CD4-positive, alpha-beta T cell treated with Interleukin-1 beta for 1 hour (primary cell): ENCODE results near the gene CACNB3.

Experiments
- DNase-seq, 2 donors: peaks; one replicate each; pipeline ENCODE4 v3.0.0-alpha.2; 2020 to 2022

Gene CACNB3

GRCh38 chr12:48817873-48818830, at the start of gene CACNB3:
Gene CACNB3 (plus strand): TSS chr12:48818496. CDS start chr12:48818930, 434 bp downstream.
- peak; percentile 72 to 82 for DNase-seq

DNA sequence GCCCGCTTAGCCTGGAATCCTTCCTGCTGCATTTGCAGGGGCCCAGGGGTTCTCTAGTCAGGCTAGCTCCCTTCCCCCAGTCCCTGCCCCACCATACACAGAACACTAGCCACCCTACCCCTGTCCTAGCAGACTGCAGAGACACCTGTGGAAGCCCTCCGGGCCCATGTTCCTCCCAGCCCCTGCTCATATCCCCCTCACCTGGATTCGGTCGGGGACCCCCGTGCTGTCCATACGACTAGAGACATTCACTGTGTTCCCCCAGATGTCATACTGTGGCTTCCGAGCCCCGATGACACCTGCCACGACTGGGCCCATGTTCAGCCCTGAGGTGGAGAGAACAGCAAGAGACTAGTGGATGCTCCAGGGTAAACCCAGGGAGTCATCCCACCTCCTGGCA, 49.6 kb upstream of the CACNB3 start:
- DNase-seq = no peak

GRCh38 chr12:48770756-48771155, 47.5 kb upstream of the CACNB3 start:
- no peak for DNase-seq

GRCh38 chr12:48771588-48772112, 46.6 kb upstream of the CACNB3 start:
- no peak for DNase-seq

DNA sequence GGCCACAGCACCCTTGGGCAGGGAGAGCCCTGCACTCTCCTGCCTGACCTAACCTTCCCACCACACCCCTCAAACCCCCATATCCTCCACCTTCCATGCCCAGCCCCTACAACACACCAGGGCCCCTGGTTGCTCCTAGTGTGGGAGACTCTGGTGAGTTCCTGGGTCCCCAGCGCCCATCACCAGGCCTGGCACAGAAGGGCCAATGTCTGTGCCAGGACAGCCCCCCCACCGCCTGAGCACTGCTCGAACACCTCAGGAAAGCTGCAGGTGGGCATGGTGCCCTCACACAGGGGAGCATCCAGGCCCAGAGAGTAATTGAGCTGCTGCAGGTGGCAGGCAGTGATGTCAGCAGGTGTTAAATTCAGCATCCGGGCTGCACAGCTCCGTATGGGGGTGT, 44.6 kb upstream of the CACNB3 start:
- DNase-seq = no peak

DNA sequence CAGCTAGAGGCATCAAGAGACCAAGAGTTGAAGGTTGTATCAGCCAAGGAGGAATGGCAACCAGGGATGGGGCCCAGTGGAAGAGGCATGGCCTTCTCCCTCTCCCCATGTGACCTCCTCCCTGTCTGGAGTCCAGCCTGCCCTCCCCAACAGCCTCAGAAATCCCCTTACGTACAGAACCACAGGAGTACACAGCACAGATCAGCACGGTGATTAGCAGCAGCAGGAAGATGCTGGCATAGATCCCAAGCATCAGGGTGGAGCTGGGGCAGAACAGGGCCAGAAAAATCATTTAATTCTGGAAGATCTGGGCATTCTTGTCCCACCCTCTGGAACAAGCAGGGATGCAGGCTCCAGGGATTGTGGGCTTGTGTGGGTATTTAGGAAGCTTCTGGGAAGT, 43.8 kb upstream of the CACNB3 start:
- DNase-seq = no peak

- DNase-seq = no peak
These were observed 43.0 kb upstream of the CACNB3 start for GRCh38 chr12:48775299-48775698.

GRCh38 chr12:48775991-48776649, 42.2 kb upstream of the CACNB3 start:
- no peak for DNase-seq

DNA sequence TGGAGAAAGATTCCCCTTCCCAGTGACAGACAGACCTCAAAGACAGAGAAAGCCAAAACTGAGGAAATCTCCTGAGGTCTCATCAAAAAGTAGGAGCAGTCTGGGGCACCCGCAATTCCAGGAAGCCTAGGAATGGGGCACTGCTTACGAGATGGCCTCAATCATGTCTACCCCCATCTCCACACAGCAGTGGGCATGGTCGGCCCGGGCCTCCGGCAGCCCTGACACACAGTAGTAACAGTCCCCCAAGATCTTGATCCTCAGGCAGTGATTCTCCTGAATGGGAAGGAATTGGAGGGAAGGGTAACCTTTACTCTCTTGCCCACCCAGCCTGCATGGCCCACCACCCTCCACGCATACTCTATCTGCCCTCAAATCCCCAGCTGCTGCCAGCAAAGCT, 41.3 kb upstream of the CACNB3 start:
- no peak for DNase-seq

GRCh38 chr12:48777501-48778400, 40.5 kb upstream of the CACNB3 start:
- no peak for DNase-seq

DNA sequence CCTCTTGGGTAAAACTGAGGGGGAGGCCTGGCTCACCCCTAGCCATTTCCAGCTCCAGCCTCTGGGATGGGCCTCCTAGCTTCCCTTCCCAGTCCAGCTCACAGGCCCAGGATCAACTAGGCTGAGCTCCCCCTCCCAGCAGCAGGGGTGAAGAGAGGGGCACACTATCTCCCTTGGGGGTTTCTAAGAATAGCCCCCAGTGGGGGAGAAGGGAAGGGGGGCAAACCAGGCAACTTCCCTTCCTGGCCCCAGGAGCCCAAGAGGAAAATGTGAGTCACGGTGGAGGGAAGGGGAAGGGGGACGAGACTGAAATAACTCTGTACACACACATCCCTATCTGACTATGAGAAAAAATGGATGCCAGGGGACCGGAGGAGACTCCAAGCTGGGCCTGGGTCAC, 38.4 kb upstream of the CACNB3 start:
- no peak for DNase-seq

GRCh38 chr12:48780381-48781025, 37.8 kb upstream of the CACNB3 start:
- DNase-seq = no peak

DNA sequence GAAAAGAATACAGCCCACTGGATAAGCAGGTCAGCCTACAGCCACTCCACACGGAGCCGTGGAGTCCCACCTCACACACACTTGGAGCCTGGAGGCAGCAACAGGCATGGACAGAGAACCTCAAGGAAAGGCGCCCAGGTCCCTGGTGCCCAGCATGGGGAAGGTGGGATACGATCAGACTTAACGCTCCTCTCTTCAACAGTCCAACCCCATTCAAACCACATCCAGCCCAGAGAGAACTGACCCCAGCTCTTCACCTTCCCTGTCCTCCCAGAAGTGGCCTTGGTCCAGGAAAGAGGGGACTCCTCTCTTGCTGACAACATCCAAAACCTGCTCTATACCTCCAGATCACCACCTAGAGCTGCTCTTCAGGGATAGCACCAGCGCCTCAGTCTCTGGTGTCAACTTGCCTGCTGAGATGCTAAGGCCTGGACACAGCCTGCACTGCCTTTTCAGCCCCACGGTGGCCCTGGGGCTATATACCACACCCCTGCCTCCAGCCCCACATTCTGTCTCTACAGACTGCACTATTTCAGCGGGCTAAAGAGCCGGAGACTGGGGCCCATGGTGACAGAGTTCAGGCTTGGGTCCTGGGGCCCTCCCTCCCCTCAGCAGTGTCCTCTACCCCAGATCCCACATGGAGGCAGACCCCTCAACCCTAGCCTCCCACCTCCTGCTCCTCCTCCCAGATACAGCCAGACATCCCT, 36.4 kb upstream of the CACNB3 start:
- DNase-seq = no peak

DNA sequence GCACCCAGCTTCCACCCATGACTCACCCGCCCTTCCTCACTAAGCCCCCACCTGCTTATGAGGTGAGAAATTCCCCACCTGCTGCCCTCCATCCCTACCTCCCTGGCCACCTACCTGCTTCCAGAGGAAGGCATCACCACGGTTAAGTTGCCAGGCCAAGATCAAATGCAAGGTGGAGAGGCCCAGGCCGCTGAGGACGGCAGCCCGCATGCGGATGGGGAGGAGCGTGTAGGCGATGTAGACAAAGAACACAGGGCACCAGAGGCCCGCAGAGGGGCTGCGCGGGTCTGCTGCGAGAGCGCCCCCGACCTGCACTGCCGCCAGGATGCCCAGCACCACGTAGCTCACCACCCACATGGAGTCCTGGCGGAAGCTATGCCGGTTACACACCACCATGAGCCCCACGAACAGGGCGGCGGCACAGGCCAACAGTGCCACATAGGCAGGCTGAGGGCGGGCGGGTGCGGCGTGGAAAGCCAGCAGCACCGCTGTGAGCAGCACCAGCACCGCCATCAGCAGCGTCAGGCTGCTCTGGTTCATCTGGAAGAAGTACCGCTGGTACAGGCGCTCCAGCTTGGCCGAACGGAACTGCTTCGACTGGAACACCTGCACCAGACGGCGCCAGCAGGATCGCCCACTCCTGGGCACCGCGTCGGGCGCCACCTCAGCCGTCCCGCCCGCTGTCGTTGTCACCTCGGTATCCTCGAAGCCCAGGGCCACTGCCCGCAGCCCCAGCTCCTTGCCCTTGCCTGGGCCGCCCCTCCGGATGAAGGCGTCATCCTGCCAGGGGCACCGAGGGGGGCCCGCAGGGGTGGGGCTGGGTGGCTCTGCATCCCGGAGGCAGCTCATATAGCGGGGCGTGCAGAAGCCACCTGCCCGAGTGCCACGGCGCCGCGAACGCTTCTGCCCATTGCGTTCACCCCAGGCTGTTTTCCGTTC, 35.6 kb upstream of the CACNB3 start:
- DNase-seq = no peak

DNA sequence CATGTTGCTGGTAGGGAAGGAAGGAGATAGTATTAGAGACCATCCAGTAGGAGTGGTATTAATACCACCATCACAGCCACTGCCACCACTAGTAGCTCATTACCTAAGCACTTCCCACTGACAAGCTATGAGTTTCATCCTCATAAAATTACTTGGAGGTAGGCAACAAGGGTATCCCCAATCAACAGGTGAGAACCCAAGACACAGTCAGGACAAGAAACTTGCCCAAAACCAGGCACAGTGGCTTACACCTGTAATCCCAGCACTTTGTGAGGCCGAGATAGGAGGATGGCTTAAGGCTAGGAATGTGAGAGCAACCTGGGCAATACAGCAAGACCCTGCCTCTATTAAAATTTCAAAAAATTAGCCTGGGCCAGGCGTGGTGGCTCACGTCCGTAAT, 34.9 kb upstream of the CACNB3 start:
- DNase-seq = no peak

DNA sequence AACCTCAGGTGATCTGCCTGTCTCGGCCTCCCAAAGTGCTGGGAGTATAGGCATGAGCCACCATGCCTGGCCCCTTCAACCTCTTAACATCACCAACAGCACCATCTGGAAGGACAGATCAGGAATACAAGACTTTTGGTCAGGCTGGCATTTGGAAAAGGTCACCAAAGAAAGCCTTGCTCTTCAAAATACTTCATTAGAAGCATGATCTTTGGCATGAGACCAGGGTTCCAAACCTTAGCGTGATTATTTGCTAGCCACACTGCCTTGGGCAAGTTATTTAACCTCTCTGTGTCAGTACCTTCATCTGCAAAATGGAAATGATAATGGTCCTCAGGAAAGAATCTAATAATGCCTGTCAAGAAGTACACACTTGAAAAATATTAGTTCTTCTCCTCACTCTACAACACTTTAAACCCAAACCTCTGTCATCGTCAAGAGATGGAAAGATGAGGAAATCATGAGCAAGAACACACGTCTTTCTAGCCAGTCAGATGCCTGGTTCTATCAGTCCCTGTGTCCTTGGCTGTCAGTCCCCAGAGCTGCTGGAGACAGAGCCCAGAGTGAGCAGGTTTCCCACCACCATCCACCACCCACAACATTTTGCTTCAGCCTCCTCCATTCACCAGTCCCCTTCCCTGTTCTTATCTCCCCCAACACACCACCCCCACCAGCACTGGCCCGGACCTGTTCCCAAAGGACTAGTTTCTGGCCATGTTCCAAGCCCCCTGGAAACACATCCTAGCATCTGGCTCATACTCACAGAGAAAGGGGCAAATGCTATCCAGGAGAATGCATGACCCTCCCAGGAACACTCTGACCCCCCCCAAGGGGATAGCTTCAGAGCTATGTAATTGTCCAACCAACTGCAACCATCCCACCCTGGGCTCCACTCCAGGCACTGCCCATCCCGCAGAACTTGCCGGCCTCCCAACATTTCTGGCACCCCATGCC, 31.4 kb upstream of the CACNB3 start:
- no peak for DNase-seq

DNA sequence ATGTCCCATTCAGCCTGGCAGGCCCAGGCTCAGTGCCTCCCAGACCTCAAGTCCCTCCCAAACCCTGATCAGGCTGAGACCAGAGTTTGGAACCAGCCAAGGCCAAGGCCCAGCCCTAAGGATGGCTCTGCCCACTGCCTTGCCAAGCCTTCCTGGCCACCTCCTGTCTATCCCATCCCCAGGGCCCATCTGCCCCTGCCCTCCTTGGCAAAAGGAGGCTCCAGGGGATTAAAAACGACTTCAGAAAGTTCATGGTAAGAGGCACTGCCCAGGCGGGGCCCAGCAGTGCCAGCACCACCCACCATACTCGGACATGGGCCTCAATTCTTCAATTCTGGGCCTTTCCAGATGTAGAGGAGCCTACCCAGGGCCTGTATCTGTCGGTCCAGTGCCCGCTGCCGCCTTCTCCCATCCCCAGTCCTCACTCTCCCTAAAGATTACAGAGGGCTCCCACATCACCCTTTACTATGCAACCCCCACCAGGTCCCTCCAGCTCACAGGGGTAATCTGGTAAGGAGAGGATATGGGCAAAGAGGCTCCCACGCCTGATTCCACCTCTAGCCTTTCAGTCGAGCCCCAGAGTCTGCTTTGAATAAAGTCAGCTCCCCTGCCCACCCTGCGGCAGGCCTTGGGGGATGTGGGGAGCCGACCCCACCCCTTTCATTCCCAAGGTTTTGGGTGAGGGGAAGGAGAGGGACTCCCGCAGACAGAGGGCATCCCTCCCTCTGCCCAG, 30.3 kb upstream of the CACNB3 start:
- DNase-seq = no peak

DNA sequence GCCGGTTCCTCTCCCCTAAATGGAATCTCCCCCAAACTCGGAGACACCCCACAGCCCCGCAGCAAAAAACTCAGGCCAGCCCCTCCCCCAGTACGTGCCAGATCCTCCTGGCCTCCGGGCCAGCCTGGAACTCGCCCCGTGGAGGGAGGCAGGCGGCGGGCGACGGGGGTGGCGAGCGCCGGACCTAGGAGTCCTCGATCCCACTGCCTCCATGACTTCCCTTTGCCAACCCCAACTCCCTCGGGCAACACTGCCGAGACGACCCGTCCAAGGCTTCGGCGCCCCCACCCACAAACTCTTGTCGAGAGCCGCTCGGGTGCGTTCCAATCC, 29.8 kb upstream of the CACNB3 start:
- DNase-seq = no peak
